Suprapubic skin (tissue), 4 donors: ENCODE results near the gene MIA. TPM values are rescaled to one million over a fixed set of nuclear protein-coding genes. Genes with fewer than 3 reads are reported as not detected.
"Not testable (repeated sequence)": the region's sequence is repeated elsewhere in the genome, so short reads cannot be mapped to it uniquely, and the experiment has no call there.

ENCODE experiments used
- DNase-seq, 2 donors: peaks; one replicate each; pipeline ENCODE4 v3.0.0-alpha.2; 2019; ENCODE audit warnings: low spot score in 2 of 2
- H3K27ac ChIP-seq: fragments of 200-600 bp; sonication (generic); one replicate; pipeline ENCODE4 v1.5.1; 2019
- H3K27me3 ChIP-seq: fragments of 200-600 bp; sonication (generic); one replicate; pipeline ENCODE4 v1.5.1; 2019
- H3K36me3 ChIP-seq: fragments of 200-600 bp; sonication (generic); one replicate; pipeline ENCODE4 v1.5.1; 2019
- H3K4me1 ChIP-seq: fragments of 200-600 bp; sonication (generic); one replicate; pipeline ENCODE4 v1.5.1; 2019
- H3K4me3 ChIP-seq: fragments of 200-600 bp; sonication (generic); one replicate; pipeline ENCODE4 v1.5.1; 2019; ENCODE audit warnings: mild to moderate bottlenecking
- H3K9me3 ChIP-seq: fragments of 200-600 bp; sonication (generic); one replicate; pipeline ENCODE4 v1.5.1; 2019
- EP300 ChIP-seq: sonication (generic); formaldehyde crosslinking; IDR thresholded peaks from one replicate; pipeline ENCODE4 v1.6.1; 2017; ENCODE audit warnings: antibody characterized with exemption
- POLR2A ChIP-seq, 2 donors: fragments of 450-650 bp; IDR thresholded peaks; one replicate each; pipeline ENCODE4 v1.6.1; 2017; ENCODE audit warnings: antibody characterized with exemption in 2 of 2, mild to moderate bottlenecking in 2 of 2, moderate library complexity in 2 of 2
- POLR2AphosphoS5 ChIP-seq, 3 donors: sonication (generic); formaldehyde crosslinking; IDR thresholded peaks; one replicate each; pipeline ENCODE4 v1.6.1; 2017; ENCODE audit warnings: antibody characterized with exemption in 3 of 3
- WGBS: methylation state at CpG from one replicate; pipeline ENCODE4 v1.1.5; 2018; 5-methylcytosine and 5-hydroxymethylcytosine counted together
- total RNA-seq, 4 donors: library from RNA; depleted of rRNA; stranded (reverse); fragments of >200 nt; gene quantifications; one replicate each; pipeline ENCODE4 v1.1.0, GENCODE V29; 2016
- TF ChIP-seq, protein P1 (sequence below), 2 donors: fragments of 200-600 bp in 1 of 2; fragments of 450-650 bp in 1 of 2; sonication (generic) in 1 of 2; IDR thresholded peaks; one replicate each; pipeline ENCODE4 v1.5.1; 2016 to 2019; ENCODE audit warnings: antibody characterized with exemption in 2 of 2, mild to moderate bottlenecking in 1 of 2, moderate library complexity in 1 of 2

Gene MIA
- total RNA-seq, 4 donors from 2014 or later: 4.8 to 15.1 (median 9.9) TPM

DNA sequence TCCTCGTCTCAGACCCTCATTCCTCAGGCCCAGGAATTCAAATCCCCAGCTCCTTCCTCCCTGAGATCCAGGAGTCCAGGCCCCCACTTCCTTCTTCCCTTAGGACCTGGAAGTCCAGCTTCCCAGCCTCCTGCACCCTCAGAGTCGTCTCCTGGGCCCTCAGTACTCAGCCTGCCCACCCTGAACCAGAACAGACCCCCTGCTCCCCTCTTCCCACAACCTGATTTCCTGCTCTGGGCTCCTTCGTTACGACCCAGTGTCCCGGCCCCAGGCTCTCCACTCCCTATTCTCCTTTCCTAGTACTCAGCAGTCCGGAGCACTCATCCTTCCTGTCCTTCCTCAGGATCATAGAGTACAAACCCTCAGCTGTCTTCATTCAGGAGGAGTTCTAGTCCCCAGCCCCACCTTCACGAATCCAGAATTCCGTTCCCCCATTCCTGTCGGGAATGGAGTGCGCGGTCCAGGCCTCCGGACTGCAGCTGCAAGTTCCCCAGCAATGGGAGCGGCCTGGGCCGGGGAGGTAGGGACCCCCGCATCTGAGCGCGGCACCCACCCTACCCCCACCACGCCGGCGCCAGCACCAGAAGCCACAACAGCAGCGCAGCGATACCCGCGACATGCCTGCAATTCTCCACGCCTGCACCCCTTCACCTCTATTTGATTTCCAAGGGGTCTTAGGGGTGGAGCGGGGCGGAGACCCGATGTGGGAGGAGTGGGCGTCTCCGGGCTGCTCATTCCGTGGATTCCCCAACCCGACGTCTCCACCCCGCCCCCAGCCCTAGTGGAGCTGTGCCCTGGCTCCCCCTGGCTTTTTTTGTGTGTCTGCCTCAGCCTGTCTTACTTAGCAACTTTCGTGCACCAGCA lies 36.4 kb downstream of the MIA start:
- peak overlapping the region; percentile 75 for H3K27ac ChIP-seq
- H3K9me3 ChIP-seq: no peaks in the 10 kb centered on the region
- H3K36me3 ChIP-seq: peaks cover 22% of the 10 kb centered on the region
- TF ChIP-seq POLR2A (IDR thresholded peaks at IDR 0.05) (no peak), EP300 (no peak), POLR2AphosphoS5 (IDR thresholded peaks at IDR 0.05) (no peak)
- TF ChIP-seq, protein P1, sequence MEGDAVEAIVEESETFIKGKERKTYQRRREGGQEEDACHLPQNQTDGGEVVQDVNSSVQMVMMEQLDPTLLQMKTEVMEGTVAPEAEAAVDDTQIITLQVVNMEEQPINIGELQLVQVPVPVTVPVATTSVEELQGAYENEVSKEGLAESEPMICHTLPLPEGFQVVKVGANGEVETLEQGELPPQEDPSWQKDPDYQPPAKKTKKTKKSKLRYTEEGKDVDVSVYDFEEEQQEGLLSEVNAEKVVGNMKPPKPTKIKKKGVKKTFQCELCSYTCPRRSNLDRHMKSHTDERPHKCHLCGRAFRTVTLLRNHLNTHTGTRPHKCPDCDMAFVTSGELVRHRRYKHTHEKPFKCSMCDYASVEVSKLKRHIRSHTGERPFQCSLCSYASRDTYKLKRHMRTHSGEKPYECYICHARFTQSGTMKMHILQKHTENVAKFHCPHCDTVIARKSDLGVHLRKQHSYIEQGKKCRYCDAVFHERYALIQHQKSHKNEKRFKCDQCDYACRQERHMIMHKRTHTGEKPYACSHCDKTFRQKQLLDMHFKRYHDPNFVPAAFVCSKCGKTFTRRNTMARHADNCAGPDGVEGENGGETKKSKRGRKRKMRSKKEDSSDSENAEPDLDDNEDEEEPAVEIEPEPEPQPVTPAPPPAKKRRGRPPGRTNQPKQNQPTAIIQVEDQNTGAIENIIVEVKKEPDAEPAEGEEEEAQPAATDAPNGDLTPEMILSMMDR (IDR thresholded peaks at IDR 0.05): no peak
- peak overlapping the region; percentile 45 for H3K4me3 ChIP-seq
- WGBS: 18% methylated on average over 16 of the region's 35 CpGs
- peak; percentile 64 to 68 for DNase-seq
- H3K27me3 ChIP-seq: no peaks in the 10 kb centered on the region
- peaks cover 56% of the 10 kb centered on the region for H3K4me1 ChIP-seq

DNA sequence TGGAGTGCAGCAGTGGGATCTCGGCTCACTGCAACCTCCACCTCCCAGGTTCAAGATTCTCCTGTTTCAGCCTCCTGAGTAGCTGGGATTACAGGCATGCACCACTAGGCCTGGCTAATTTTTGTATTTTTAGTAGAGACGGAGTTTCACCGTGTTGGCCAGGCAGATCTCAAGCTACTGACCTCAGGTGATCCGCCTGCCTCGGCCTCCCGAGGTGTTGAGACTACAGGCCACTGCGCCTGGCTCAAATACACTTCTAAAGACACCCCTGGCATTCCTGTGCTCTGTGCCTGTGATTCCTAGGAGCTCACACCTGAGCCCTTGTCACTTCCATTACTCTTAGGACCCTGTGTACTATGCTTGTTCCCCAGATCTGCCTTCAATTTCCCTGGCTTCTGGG lies 37.2 kb downstream of the MIA start:
- DNase-seq, H3K27me3 ChIP-seq, H3K27ac ChIP-seq, H3K9me3 ChIP-seq, H3K4me3 ChIP-seq: not testable (repeated sequence)
- 87% methylated on average over 7 of the region's 7 CpGs for WGBS
- Histone ChIP-seq H3K4me1 (peaks cover 49% of the 10 kb centered on the region), H3K36me3 (peaks cover 19% of the 10 kb centered on the region)

DNA sequence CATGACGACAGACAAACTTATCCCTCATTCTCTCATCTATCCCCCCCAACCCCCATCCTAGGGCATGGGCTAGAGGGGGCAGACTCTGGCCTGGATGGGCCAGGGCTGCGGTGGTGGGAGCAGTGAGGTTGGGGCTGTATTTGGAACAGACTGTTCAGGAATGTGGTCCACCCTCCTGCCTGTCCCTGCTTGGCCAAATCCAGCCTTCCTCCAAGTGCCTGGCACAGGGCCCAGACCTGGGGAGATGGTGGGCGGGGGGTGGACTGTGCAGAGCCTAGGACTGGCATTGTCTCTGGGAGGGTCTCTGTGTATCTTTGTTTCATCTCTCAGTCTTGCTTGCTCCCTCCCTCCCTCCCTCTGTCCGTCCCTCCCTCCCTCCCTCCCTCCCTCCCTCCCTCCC lies 37.9 kb downstream of the MIA start:
- no peak for DNase-seq
- WGBS: 33% methylated on average over 4 of the region's 4 CpGs
- Histone ChIP-seq H3K27me3 (no peaks in the 10 kb centered on the region), H3K4me3 (no peak overlapping the region), H3K27ac (no peak overlapping the region), H3K9me3 (no peaks in the 10 kb centered on the region), H3K4me1 (peaks cover 50% of the 10 kb centered on the region), H3K36me3 (peaks cover 13% of the 10 kb centered on the region)
- TF ChIP-seq POLR2AphosphoS5 (IDR thresholded peaks at IDR 0.05): no peak
- TF ChIP-seq EP300: no peak
- TF ChIP-seq, protein P1 (IDR thresholded peaks at IDR 0.05): no peak
- TF ChIP-seq POLR2A (IDR thresholded peaks at IDR 0.05): no peak

DNA sequence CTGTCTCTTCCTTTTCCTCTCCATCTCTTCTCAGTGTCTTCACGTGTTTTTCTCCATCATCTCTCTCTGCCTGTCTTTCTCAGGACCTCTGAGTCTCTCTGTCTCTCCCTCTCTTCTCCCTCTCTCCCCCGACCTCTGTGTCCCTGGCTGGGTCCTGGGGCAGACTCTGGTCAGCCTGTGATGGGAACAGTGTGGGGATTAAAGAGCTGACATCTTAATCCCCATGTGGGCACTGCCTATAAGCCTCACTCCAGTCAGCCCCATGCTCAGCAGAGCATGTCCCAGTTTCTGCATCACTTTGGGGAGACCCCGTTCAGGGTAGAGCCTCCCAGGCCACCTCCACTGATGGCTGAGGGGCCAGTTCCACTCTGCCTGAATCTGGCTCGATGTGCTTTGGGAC lies 39.9 kb downstream of the MIA start:
- H3K4me1 ChIP-seq: peaks cover 43% of the 10 kb centered on the region
- H3K27ac ChIP-seq: no peak overlapping the region
- H3K4me3 ChIP-seq: no peak overlapping the region
- no peak for TF ChIP-seq POLR2AphosphoS5 (IDR thresholded peaks at IDR 0.05)
- no peak for TF ChIP-seq EP300
- TF ChIP-seq, protein P1 (IDR thresholded peaks at IDR 0.05): no peak
- DNase-seq: no peak
- no peaks in the 10 kb centered on the region for H3K36me3 ChIP-seq
- H3K27me3 ChIP-seq: no peaks in the 10 kb centered on the region
- no peaks in the 10 kb centered on the region for H3K9me3 ChIP-seq
- WGBS: 83% methylated on average over 4 of the region's 4 CpGs

DNA sequence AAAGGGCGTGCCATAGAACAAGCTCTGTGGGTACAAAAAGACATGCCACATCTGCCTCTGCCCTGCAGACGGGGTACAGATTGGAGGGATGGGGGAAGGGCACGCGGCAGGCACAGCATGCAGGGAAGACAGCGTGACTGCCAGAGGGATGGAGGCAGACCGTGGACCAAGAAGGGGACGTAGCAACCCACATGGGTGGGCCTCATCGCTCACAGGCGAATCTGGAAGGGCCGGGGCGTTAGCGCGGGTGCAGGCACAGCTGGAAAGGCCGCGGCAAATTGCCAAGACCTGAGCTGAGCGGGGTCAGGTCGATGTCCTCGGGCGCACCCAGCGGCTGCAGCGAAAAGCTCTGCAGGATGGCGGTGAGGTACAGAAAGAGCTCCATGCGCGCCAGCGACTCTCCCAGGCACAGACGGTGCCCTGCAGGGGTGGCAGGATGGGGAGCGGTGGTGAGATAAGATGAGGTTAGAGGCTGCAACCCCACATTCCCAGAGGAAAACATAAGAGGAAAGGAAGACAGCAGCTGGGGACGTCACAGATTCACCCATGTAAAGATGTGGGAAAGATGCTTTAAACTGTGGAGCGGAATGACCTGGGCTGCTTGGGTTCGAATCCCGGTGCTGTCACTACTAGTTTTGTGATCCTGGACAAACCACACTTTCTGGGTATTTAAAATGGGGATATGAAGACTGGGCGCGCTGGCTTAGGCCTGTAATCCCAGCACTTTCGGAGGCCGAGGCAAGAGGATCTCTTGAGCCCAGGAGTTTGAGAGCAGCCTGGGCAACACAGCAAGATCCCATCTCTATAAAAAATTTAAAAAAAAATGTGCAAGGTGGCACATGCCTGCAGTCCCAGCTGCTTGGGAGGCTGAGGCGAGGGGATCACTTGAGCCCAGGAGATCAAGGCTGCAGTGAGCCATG lies 43.4 kb downstream of the MIA start:
- TF ChIP-seq, protein P1 (IDR thresholded peaks at IDR 0.05): peak in 1 of 2 donors; percentile 19
- H3K27ac ChIP-seq, H3K9me3 ChIP-seq, H3K27me3 ChIP-seq, H3K36me3 ChIP-seq: not testable (repeated sequence)
- peak; percentile 86 to 92 for DNase-seq
- peaks cover 23% of the 10 kb centered on the region for H3K4me1 ChIP-seq
- WGBS: 49% methylated on average over 19 of the region's 36 CpGs
- H3K4me3 ChIP-seq: peak overlapping the region; percentile 1
